A549 (cell line): ENCODE results near the gene RADIL.

ENCODE experiments used
- CEBPB ChIP-seq, 2 experiments: fragments of >200 bp in 1 of 2; sonication (Bioruptor Twin) in 1 of 2; formaldehyde crosslinking in 1 of 2; IDR thresholded peaks; 2 replicates each; pipeline ENCODE4 v1.6.1; 2012 to 2016
- CHD2 ChIP-seq: fragments of 150-350 bp; IDR thresholded peaks from 2 replicates; pipeline ENCODE4 v1.6.1; 2014; ENCODE audit warnings: low read length; ENCODE audit not compliant: partially characterized antibody
- NFE2L2 ChIP-seq: fragments of 150-350 bp; conservative IDR thresholded peaks from 2 replicates; pipeline ENCODE4 v1.6.1; 2014; ENCODE audit warnings: low read length
- NR3C1 ChIP-seq: fragments of >200 bp; sonication (Bioruptor Twin); formaldehyde crosslinking; IDR thresholded peaks from 3 replicates; pipeline ENCODE4 v1.6.1; 2017
- POLR2A ChIP-seq: IDR thresholded peaks from 2 replicates; pipeline ENCODE4 v1.6.1; 2012; ENCODE audit warnings: mild to moderate bottlenecking, low read length
- RCOR1 ChIP-seq: fragments of 150-350 bp; IDR thresholded peaks from 2 replicates; pipeline ENCODE4 v1.6.1; 2014; ENCODE audit warnings: antibody characterized with exemption, low read length, low read depth
- RFX5 ChIP-seq: fragments of 450-650 bp; IDR thresholded peaks from 2 replicates; pipeline ENCODE4 v1.7.1; 2014; ENCODE audit warnings: antibody characterized with exemption, mild to moderate bottlenecking, moderate library complexity
- TF ChIP-seq, protein P1 (sequence below): fragments of >200 bp; sonication (Bioruptor Twin); formaldehyde crosslinking; IDR thresholded peaks from 3 replicates; pipeline ENCODE4 v1.5.1; 2016
- TF ChIP-seq, protein P2 (sequence below): fragments of 150-350 bp; IDR thresholded peaks from 2 replicates; pipeline ENCODE4 v1.6.1; 2014; ENCODE audit warnings: low read depth, mild to moderate bottlenecking, low read length
- TF ChIP-seq, protein P3 (sequence below): IDR thresholded peaks from 2 replicates; pipeline ENCODE4 v1.6.1; 2012

DNA sequence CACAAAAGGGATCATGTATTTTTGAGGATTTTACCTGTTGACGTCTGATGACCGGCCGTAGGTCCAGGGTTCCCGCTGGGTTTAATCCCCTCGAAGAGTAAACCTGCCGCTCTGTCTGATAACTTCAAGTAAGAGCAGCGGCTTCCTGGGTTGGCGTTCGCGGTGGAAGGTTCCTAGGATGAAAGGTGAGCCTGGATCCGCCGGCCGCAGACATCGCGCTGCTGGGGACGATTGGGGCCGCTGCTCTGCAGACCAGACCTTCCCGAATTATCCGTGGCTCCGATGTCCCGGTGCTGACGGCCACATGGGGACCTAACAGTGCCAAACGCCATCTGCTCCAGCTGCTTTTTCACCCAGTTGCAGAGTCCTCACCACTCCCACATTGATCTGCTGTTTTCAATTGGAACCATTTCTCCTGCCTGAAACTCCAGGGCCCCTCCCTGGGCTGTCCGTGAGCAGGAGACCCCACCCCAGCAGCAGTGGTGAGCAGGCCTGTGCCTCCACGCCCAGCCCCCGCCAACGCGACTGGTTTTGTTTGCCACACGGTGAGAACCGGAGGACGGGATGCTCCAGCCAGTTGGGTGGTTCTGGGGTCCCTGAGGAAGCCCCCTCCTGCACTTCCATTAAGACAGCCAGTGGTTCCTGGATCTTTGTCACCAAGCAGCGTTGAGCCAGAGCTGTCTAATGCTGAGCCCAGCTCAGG lies 120.3 kb downstream of the RADIL start:
- TF ChIP-seq NR3C1 (no peak), NFE2L2 (no peak), RCOR1 (no peak), CEBPB (IDR thresholded peaks at IDR 0.05) (no peak), RFX5 (no peak), POLR2A (no peak), CHD2 (no peak)
- TF ChIP-seq, protein P1, sequence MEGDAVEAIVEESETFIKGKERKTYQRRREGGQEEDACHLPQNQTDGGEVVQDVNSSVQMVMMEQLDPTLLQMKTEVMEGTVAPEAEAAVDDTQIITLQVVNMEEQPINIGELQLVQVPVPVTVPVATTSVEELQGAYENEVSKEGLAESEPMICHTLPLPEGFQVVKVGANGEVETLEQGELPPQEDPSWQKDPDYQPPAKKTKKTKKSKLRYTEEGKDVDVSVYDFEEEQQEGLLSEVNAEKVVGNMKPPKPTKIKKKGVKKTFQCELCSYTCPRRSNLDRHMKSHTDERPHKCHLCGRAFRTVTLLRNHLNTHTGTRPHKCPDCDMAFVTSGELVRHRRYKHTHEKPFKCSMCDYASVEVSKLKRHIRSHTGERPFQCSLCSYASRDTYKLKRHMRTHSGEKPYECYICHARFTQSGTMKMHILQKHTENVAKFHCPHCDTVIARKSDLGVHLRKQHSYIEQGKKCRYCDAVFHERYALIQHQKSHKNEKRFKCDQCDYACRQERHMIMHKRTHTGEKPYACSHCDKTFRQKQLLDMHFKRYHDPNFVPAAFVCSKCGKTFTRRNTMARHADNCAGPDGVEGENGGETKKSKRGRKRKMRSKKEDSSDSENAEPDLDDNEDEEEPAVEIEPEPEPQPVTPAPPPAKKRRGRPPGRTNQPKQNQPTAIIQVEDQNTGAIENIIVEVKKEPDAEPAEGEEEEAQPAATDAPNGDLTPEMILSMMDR: no peak
- TF ChIP-seq, protein P2, sequence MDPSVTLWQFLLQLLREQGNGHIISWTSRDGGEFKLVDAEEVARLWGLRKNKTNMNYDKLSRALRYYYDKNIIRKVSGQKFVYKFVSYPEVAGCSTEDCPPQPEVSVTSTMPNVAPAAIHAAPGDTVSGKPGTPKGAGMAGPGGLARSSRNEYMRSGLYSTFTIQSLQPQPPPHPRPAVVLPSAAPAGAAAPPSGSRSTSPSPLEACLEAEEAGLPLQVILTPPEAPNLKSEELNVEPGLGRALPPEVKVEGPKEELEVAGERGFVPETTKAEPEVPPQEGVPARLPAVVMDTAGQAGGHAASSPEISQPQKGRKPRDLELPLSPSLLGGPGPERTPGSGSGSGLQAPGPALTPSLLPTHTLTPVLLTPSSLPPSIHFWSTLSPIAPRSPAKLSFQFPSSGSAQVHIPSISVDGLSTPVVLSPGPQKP: no peak
- TF ChIP-seq, protein P3, sequence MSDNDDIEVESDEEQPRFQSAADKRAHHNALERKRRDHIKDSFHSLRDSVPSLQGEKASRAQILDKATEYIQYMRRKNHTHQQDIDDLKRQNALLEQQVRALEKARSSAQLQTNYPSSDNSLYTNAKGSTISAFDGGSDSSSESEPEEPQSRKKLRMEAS: no peak
